Smooth muscle cell of the brain vasculature (primary cell): ENCODE measurements around the gene MLXIPL.
"Not testable (repeated sequence)": the region's sequence is repeated elsewhere in the genome, so short reads cannot be mapped to it uniquely, and the experiment has no call there.

Experiments used
- DNase-seq: peaks from one replicate; pipeline ENCODE4 v3.0.0-alpha.2; 2012; ENCODE audit warnings: low read depth, low spot score

Gene MLXIPL

DNA sequence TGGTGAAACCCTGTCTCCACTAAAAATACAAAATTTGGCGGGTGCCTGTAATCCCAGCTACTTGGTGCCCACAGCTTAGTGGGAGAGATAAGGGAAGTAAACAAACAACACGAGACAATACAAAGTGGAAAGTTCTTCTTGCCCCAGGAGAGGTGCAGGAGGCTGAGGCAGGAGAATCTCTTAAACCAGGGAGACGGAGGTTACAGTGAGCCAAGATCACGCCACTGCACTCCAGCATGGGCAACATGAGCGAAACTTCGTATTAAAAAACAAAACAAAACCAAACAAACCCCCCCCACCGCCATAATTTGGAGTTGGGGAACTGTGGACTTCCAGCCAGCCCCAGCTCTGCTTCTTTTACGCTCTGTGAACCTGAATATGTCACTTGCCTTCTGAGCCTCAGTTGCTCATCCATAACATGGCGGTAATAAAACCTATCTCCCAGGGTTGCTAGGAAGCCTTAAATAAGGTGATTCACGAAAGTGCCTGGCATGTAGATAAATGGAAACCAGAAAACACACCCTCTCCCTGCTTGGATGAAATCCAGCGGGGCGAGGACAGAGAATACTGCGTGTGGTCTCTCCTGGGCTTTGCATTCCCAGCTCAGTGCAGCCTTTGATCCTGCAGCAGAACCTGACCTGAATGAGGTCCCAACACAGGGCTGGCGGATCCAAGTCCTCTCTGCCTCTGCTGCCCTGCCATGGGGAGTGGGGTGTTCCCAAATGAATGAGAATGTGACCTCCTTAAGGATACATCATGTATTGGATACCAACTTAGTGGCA, 10.2 kb downstream of the MLXIPL start:
- no peak for DNase-seq

DNA sequence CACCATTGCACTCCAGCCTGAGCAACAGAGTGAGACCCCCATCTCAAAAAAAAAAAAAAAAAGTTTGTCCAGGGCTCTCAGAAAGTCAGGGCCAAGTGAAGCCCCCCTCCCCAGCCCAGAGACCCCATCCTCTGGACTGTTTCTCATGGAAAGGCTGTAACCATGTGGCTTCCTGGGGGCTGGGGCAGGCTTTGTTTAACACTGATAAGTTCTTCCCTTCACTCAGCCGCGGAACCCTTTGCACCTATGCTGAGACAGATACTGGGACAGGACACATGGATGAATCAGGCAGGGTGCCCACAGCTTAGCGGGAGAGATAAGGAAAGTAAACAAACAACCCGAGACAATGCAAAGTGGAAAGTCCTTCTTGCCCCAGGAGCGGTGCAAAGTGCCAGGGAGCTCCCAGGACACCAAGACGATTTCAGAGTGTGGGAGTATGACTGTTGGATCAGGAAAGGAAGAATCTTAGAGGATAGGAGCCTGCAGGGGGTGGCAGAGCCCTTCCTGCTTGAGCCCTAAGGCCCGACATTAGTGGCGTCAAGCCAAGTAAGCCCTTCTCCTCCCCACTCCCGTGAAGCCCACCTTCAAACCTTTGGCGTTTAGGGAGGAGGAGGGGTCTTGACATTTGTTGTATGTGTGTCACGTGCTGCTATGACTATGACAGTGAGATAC, 11.6 kb downstream of the MLXIPL start:
- no peak for DNase-seq

DNA sequence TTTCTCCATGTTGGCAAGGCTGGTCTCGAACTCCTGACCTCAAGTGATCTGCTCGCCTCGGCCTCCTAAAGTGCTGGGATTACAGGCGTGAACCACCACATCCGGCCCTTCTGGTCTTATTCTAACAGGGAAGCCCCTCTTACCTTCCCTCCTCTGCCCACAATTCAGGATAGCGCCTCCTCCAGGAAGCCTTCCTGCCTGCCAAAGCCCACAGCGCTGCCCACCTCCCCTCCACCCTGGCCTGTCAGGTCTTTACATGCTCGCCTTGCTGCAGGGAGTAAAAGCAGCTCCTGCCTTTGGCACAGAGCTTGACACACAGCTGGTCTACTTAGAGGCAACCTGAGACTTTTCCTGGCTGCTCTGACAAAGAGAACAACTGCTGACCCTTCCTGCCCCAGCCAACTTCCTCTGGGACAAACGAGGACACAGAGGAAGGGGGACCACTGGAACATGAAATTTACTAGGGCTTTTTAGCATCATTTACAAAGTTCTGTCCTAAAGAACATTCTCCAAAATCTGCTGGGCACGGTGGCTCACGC, 13.2 kb downstream of the MLXIPL start:
- DNase-seq, result no peak

DNA sequence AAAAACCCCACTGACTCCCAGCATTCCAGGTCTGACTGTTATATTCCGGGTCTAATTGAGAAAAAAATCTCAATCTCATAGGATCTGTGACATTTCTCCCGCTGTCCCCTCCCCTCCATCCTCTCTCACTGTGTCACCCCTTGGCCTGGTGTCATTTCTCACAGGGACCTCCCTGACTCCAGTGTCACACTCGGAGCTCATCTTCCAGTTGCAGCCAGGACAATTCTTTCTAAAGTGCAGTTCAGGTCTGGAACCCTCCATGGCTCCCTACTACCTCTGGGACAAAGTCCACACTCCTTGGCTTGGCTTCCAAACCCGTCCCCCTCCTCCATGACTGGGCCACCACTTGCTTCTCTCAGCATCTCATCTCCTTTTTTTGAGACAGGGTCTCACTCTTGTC, 14.2 kb downstream of the MLXIPL start:
- DNase-seq, result no peak

DNA sequence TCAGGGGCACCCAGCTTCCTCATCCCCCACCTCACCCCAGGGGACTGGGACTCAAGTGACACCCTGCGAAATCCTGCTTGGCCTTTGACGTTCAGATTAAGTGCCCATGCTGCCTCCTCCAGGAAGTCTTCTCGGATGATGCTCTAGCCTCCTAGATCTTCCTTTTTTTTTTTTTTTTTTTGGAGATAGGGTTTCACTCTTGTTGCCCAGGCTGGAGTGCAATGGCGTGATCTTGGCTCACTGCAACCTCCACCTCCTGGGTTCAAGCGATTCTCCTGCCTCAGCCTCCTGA, 16.7 kb downstream of the MLXIPL start:
- DNase-seq, result not testable (repeated sequence)

DNA sequence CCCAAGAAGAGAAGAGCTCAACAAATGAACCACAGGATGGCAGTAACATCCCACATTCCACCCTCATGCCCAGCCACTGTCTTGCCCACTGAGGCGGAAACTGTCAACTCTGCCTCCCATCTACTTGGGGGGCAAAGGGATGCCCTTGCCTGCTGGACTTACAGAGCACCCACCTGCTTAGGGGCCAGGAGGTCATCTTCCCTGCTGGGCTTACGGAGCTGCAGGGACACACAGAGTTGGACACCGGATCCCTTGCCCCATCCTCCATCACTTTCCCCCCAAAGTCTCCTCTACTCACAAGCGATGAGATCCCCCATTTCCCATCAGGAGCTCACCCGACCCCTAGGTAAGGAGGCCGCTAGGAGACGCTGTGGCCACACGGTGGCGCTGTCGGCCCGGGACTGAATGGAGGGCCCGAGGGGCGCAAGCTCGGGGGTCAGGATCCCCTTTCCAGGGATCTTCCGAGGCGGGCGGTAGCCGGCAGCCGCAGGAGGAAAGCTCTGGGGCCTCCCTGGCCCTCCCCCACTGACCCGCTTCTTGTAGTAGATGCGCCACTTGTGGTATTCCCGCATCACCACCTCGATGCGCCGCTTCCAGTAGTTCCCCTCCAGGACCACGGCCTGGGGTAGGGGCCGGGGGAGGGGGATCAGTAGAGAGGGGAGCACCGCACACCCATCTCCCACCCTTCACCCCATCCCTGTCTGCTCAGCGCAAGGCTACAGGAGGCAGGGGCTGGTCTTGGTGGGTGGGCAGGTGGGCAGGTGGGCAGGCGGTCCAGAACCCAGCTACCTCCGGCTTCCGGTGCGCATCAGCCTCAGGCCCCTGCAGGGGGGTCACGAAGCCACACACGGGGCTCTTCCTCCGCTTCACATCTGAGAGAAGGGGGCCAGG, 17.3 kb downstream of the MLXIPL start:
- DNase-seq, result no peak

DNA sequence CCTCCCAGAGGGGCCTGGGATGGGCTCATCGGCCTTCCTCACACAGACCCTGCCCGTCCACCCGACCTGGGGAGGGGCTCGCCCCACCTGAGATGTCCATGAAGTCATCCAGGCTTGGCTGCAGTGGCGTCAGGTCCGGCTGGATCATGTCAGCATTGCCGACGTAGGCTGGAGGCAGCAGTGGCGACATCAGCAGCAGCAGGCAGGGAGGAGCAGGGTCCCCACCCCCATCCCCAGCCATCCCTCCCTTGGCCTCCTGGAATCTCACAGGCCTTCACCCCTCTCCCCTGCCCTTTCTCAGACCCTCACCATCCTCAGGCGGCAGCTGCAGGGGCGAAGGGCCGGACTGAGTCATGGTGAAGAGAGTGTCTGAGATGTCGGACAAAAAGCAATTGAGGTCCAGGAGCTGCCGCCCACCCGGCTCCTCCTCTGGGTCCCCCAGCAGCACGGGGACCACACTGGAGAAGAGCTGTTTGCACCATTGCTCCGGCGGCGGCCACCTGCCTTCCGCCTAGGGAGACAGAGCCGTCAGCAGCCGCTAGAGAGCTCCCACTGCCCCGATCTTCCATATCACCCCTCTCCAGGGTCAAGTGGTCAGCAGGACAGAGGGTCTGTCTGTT, 18.6 kb downstream of the MLXIPL start:
- DNase-seq, result no peak

DNA sequence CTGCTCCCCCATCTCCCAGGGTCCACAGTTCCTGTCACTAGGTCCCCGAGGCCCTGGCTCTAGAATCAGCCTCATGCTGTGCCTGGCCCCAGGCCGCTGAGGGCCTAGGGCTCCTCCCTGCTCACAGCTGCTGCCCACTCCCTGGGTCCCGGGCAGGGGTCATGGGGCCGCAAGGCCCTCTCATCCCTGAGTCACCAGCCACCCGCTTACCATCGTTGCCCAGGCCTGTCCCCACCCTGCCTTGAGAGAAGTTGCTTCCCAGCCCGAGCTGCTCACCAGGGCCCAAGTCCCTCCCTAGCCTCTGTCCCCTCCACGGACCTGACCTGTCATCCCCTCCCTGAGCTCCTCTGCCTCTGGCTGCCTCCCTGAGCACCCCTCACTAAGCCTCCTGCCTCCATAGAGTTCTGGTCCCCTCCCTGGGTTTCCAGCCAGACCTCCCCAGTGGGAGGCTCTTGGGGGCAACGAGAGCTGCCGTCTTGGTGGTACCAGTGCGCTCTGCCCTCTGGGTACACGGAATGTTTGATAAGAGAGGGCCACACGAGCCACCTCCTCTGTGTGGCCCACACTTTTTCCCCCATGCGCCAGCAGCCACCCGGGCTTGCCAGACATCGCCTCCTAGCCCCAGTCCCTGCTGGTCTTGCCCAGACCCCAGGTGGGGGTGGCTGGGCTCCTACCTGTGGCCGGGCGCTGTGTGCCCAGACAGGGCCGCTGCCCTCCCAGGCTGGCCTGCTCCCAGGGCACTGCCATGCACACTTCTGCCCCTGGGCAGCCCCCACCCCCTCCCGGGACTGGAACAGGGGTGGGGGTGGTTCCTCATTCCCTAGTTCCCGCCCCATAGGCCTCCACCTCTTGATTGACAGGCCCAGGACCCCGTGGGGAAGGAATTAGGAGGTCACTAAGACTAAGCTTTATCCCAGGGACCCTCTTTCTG, 21.3 kb downstream of the MLXIPL start:
- DNase-seq, result no peak

DNA sequence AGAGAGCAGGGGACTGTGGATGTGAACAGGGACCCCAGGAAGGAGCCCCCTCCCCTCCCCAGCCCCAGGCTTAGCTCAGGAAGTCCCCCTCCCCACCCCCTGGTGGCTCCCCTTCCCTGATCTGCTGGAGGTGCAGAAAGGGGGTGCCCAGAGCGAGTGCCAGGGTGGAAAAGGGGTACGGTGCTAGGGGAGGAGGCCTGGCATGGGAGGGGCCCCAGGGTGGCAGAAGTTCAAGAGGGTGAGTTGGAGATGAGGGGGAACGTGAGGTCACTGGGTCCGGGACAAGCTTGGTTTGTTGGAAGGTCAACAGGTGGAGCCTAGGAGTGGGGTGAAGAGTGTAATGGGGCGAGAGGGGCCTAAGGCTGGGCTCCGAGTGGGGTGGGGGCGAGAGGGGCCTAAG, 24.4 kb downstream of the MLXIPL start:
- no peak for DNase-seq

DNA sequence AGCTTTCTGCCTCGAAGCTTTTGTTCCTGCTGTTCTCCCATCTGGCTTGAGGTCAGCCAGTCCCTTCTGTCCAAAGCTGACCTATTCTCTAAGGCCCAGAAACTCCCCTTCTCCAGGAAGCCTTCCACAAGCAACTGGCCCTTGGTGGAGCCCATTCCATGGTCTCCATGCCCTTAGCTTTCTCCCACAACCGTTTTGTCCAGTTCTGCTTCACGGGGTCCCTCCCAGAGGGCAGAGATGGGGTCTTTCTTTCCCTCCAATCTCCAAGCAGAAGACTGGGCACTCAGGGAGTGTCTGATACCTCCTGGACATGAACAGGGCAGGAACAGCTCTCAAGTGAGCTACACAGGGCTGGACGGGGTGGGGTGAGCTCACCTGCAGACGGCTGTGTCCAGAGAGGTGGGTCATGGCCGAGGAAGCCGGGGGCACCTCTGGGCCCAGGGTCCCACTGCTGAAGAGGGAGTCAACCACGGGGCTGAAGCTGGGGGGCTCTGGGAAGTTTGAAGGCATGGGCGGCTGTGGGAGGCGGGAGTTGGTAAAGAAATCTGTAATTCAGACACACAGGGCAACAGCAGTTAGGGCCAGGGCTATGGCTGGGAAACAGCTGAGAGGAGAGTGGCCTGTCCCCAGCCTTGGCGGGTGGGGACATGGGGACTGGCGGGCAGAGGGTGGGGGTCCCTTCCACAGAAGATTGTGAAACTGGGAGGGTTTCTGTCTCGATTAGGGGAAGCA, 25.0 kb downstream of the MLXIPL start:
- no peak for DNase-seq

DNA sequence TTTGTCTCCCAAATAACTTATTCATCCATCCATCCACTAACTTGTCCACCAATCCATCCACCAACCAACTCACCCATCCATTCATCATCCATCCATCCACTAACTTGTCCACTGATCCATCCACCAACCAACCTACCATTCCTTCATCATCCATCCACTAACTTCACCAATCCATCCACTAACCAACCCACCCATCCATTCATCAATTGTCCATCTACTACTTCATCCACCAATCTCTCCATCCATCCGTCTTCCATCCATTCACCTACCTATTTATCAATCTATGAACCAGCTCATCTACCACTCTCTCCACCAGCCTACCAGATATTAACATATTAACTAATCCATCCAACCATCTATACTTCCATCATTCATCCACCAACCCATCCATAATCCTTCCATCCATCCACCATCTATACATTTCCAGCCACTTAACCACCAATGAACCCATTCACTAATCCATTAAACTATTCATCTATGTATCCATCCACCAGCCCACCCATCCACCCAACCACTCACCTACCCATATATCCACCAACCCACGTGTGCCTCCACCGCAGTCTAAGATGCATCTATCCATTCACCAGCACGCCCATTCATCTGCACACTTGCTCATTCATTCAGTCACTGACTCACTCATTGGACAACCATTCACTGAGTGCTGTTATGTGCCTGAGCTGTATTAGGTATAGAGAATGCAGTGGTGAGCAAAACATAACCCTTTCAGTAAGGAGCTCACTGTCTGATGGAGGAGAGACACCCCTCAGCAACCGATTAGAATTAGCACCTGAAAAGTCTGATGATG, 26.1 kb downstream of the MLXIPL start:
- DNase-seq, result no peak

DNA sequence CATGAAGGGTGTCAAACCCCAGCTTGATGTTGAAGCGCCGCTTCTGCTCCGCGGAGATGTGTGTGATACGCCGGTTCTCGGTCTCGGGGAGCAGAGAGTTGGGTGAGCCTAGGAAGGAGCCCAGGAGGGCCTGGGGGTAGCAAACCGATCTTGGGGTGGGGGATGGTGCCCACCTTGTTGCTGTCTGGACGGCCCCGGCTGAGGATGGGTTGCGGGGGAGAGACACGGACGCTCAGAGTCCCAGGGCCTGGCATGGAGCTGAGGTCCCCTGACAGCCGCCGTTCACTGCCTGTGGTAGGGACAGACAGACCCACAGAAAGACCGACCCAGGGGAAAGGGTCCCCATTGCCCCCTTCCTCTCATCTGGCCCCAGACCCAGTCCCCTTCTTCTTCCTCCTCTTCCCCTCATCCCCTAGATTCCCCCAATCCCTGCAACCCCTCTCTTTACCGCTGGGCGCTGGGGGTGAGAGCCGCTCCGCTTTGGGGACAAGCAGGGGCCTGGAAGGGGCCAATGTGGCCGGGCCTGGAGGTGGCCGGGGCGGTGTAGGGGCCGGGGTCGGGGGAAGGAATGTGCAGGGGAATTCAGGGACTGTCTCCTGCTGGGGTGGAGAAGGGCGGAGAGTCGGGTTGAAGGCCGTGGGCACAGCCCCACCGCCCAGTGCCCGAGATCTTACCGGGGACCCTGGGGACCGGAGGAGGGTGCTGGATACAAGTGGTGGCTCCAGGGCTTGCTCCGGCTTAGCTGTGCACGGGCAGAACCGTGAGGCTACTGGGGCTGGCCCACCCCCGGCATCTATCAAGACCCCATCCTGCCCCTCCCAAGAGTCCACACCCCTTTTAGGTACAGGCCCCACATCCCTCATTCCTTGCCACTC, 27.9 kb downstream of the MLXIPL start:
- no peak for DNase-seq

DNA sequence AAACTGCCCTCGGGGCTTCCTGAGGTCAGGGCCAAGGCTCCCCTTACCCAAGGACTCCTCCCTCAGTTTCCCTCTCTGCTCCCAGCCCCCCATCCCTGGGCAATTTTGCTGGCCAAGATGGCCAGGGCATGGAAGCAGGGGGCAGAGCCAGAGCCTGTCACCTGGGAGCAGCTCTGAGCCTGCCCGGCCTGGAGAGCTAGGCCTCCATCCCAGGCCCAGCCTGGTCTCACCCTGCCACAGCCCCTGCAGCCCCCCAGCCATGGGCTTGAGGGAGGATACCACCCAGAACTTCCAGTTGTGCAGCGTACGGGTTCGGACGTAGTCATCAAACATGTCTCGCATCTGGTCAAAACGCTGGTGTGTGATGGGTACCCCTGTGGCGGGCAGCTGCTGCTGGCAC, 29.0 kb downstream of the MLXIPL start:
- DNase-seq, result no peak

DNA sequence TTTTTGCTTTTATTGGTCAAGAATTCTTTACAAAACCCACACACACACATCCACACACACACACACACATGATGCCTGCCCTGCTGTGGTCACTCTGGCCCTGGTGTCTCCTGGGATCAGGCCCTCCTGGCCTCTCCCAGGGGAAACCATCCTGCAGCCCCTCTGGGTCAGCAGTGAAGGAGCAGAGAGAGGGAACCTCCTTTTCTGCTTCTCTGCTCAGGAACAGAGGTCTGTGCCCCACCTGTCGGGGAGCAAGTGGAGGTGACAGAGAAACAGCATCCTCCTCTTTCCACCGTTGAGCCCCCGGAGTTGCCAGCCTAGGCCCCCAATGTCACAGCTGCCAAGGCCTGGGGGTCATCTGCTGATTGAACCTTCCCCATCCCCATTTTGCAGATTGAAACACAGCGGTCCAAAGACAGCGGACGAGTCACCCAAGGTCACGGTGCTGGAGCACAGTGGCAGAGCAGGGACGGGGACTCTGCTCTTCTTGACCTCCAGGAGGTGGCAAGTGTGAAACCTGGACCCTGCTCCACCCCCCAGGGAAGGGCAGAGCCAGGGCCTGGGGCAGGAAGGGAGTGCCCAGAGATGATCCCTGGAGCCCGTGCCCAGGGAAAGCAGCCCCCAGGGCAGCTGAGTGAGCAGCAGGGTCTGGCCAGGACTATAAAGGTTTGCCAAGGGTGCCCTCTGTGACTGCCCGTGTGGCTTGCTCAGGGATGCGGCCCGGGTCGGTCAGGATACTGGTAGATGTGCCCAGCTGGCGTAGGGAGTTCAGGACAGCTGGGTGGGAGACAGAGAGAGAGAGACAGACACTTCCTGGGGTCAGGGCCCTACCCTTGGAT, 30.9 kb downstream of the MLXIPL start:
- DNase-seq, result no peak

DNA sequence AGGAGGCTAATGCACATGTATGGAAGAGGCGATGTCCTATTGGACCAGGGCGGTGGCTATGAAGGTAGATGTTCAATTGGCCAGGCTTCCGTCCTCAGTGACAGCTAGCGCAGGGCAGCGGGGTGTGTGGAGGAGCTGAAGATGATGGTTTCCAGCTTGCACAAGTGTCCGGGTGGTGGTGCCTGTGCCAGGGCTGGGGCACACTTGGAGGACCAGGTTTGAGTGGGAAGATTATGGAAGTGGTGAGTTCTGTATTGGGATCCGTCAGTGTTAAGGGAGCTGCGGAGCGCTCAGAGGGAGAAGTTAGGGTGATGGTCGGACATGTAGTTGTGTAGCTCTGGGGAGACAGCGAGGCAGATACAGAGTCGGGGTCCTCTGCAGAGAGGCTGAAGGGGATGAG, 37.4 kb downstream of the MLXIPL start:
- no peak for DNase-seq

DNA sequence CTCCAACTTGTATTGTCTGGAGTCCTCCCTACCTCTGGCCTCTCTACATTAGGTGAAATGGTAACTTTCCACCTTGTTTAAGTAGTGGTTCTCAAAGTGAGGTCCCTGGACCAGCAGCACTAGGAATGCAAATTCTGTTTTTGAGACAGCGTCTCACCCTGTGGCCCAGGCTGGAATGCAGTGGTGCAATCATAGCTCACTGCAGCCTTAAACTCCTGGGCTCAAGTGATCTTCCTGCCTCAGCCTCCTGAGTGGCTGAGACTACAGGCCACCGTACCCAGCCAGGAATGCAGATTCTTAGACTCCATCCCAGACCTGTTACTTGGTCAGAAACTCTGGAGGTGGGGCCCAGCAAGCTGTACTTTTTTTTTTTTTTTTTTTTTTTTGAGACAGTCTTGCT, 39.1 kb downstream of the MLXIPL start:
- DNase-seq, result no peak

DNA sequence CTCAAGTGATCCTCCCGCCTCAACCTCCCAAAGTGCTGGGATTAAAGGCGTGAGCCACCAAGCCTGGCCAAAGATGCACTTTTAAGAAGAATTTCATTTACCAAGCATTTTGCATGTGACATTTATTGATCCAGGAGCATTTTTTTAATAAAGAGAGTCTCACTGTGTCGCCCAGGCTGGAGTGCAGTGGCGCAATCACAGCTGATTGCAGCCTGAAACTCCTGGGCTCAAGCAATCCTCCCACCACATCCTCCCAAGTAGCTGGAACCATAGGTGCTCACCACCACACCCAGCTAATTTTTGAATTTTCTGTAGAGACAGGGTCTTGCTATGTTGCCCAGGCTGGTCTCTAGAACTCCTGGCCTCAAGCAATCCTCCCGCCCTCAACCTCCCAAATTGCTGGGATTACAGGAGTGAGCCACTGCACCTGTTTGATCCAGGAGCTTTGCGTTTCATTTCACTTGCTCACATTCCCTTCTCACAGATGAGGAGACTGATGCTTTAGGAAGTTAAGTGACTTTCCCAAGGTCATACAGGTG, 41.6 kb downstream of the MLXIPL start:
- no peak for DNase-seq
